Panc1 (cell line): ENCODE results near the gene LDLRAD4. TPM values are rescaled to one million over a fixed set of nuclear protein-coding genes. Genes with fewer than 3 reads are reported as not detected.

Source experiments
- ATAC-seq: fragments of 200-7000 bp; cut with Tn5 transposase; 2 replicates; pipeline ENCODE4 v1.9.1; 2020; ENCODE audit warnings: mild to moderate bottlenecking, moderate library complexity
- BruUV-seq: library from RNA; stranded (reverse); fragments of 400-500 nt; replicated peaks from 2 replicates; lab custom pipeline; 2021; lab: Mats Ljungman, UMichigan
- CTCF ChIA-PET: fragments of 300-600 bp; sonication (Branson Sonifier 250); formaldehyde crosslinking; loops from one replicate; lab custom pipeline; 2022; ENCODE audit warnings: antibody characterized with exemption; lab: Charles Lee
- POLR2A ChIA-PET: fragments of 300-600 bp; sonication (Branson Sonifier 250); formaldehyde crosslinking; loops from one replicate; lab custom pipeline; 2022; ENCODE audit warnings: antibody characterized with exemption; lab: Charles Lee
- DNase-seq: peaks from one replicate; pipeline ENCODE4 v3.0.0-alpha.2; 2010; ENCODE audit warnings: low read depth, low spot score
- H3K27ac ChIP-seq: 2 replicates; pipeline ENCODE4 v1.5.1; 2011; ENCODE audit warnings: mild to moderate bottlenecking, low read length, inconsistent platforms
- H3K27me3 ChIP-seq: fragments of 200-500 bp; sonication (Bioruptor generic); 2 replicates; pipeline ENCODE4 v1.6.0; 2014; ENCODE audit warnings: low read length, inconsistent platforms; ENCODE audit not compliant: control insufficient read depth, insufficient read depth
- H3K36me3 ChIP-seq: fragments of 200-500 bp; sonication (Bioruptor generic); 2 replicates; pipeline ENCODE4 v1.5.1; 2014; ENCODE audit warnings: inconsistent platforms, mild to moderate bottlenecking, low read length, moderate library complexity; ENCODE audit not compliant: control insufficient read depth, insufficient read depth
- H3K4me1 ChIP-seq: 2 replicates; pipeline ENCODE4 v1.5.1; 2011; ENCODE audit warnings: inconsistent platforms, mild to moderate bottlenecking, low read length, moderate library complexity; ENCODE audit not compliant: control insufficient read depth, insufficient read depth
- H3K4me3 ChIP-seq, 2 experiments: 2 replicates each; pipeline ENCODE4 v1.5.1; 2011 to 2012; ENCODE audit warnings: low read depth in 2 of 2, low read length in 2 of 2, mild to moderate bottlenecking in 2 of 2, inconsistent platforms in 1 of 2, moderate library complexity in 1 of 2
- H3K9me3 ChIP-seq: fragments of 200-500 bp; sonication (Bioruptor generic); 2 replicates; pipeline ENCODE4 v1.5.1; 2014; ENCODE audit warnings: low read depth, mild to moderate bottlenecking, inconsistent platforms, low read length, moderate library complexity; ENCODE audit not compliant: control insufficient read depth, insufficient read depth
- POLR2AphosphoS5 ChIP-seq: IDR thresholded peaks from 2 replicates; pipeline ENCODE4 v1.6.1; 2012; ENCODE audit warnings: mild to moderate bottlenecking, low read depth, low read length, moderate library complexity
- REST ChIP-seq, 2 experiments: IDR thresholded peaks; 2 replicates each; pipeline ENCODE4 v1.6.1; 2011 to 2012; ENCODE audit warnings: low read depth in 2 of 2, control low read depth in 1 of 2, low read length in 1 of 2, mild to moderate bottlenecking in 1 of 2, moderate library complexity in 1 of 2; ENCODE audit not compliant: insufficient read depth in 1 of 2
- SIN3A ChIP-seq: IDR thresholded peaks from 2 replicates; pipeline ENCODE4 v1.6.1; 2012; ENCODE audit warnings: low read depth, mild to moderate bottlenecking, low read length, moderate library complexity, borderline replicate concordance; ENCODE audit not compliant: insufficient read depth
- TCF7L2 ChIP-seq: IDR thresholded peaks from 2 replicates; pipeline ENCODE4 v1.6.1; 2011; ENCODE audit warnings: mild to moderate bottlenecking, low read depth, low read length, inconsistent platforms
- in situ Hi-C: cut with HindIII; loops from 2 replicates; pipeline ENCODE4 v1.10.0; 2016; ENCODE audit warnings: low sequenced_read_pairs, low pct_unique_long_range_greater_than_20kb
- intact Hi-C: fragments of 100-400 bp; cut with micrococcal nuclease; formaldehyde crosslinking; loops from one replicate; pipeline ENCODE4 v1.10.0; 2022; ENCODE audit not compliant: unreplicated experiment
- total RNA-seq: library from RNA; stranded (reverse); gene quantifications from one replicate; pipeline ENCODE4 v1.2.1, GENCODE V29; 2021; ENCODE audit not compliant: unreplicated experiment
- TF ChIP-seq, protein P1 (sequence below): fragments of 450-650 bp; IDR thresholded peaks from 2 replicates; pipeline ENCODE4 v1.5.1; 2017; ENCODE audit warnings: mild to moderate bottlenecking

The LDLRAD4 gene
- total RNA-seq, 1 experiment from 2014 or later = 0.28 TPM

- intact Hi-C loops (no loop called here), in situ Hi-C loops (no loop called here)
- Histone ChIP-seq H3K27ac (no peak overlapping the region), H3K36me3 (no peaks in the 10 kb centered on the region), H3K4me3 (no peak overlapping the region), H3K9me3 (no peaks in the 10 kb centered on the region), H3K4me1 (no peaks in the 10 kb centered on the region), H3K27me3 (no peaks in the 10 kb centered on the region)
- DNase-seq (no peak), ATAC-seq (no peak)
- TF ChIP-seq, protein P1, sequence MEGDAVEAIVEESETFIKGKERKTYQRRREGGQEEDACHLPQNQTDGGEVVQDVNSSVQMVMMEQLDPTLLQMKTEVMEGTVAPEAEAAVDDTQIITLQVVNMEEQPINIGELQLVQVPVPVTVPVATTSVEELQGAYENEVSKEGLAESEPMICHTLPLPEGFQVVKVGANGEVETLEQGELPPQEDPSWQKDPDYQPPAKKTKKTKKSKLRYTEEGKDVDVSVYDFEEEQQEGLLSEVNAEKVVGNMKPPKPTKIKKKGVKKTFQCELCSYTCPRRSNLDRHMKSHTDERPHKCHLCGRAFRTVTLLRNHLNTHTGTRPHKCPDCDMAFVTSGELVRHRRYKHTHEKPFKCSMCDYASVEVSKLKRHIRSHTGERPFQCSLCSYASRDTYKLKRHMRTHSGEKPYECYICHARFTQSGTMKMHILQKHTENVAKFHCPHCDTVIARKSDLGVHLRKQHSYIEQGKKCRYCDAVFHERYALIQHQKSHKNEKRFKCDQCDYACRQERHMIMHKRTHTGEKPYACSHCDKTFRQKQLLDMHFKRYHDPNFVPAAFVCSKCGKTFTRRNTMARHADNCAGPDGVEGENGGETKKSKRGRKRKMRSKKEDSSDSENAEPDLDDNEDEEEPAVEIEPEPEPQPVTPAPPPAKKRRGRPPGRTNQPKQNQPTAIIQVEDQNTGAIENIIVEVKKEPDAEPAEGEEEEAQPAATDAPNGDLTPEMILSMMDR = no peak
- TF ChIP-seq SIN3A (no peak), TCF7L2 (no peak), REST (IDR thresholded peaks at IDR 0.05; ENCODE audit: insufficient read depth in 1 of 2, low read depth in 2 of 2, low read length in 1 of 2) (no peak), POLR2AphosphoS5 (no peak)
- ChIA-PET CTCF (no interaction called here), POLR2A (no interaction called here)
- BruUV-seq = no TSS peak
These were observed 426.5 kb downstream of the LDLRAD4 start for GRCh38 chr18:13645093-13645492.

DNA sequence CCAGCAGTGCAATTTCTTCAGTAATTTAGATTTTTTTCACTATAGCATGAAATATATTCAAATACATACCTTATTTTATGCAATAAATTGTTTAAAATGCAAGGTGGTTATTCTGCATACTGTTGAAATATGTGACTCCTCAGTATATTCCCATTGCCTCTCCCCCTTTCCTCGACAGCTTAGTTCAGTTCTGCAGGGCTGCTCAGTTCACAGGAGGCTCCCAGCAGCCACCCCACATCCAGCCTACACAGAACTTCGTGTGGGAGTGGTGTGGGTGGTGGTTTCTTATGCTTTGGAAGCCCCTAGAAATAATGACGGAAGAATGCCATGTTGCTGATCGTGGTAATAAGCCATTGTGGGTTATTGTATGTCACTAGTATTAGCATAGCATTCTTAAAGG lies 428.1 kb downstream of the LDLRAD4 start:
- no peak for ATAC-seq
- POLR2A ChIA-PET = no interaction called here
- no peaks in the 10 kb centered on the region for H3K36me3 ChIP-seq
- CTCF ChIA-PET = no interaction called here
- TF ChIP-seq, protein P1 = no peak
- intact Hi-C loops = no loop called here
- H3K9me3 ChIP-seq = no peaks in the 10 kb centered on the region
- in situ Hi-C loops = no loop called here
- no peaks in the 10 kb centered on the region for H3K27me3 ChIP-seq
- BruUV-seq = no TSS peak
- DNase-seq = no peak
- no peak overlapping the region for H3K4me3 ChIP-seq
- H3K27ac ChIP-seq = no peak overlapping the region
- no peaks in the 10 kb centered on the region for H3K4me1 ChIP-seq

DNA sequence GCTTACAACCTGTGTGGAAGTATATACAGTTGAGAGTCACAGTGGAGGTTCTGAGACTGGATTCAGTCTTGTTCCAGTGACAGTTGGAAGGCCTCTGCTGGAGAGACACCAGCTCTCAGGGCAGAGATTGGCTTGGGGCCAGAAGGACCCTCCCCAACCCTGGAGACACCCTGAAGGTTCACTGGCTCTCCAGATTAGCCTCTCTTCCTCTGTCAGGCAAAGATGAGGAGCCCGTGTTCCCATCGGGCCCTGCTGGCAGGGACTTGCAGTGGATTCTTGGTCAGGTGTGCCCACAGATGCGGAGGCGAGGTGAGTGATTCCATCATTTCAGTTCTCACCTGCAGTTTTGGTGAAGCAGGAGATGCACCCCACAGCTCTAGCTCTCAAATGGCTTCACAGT lies 429.2 kb downstream of the LDLRAD4 start:
- Histone ChIP-seq H3K9me3 (no peaks in the 10 kb centered on the region), H3K4me3 (no peak overlapping the region), H3K4me1 (no peaks in the 10 kb centered on the region), H3K27ac (no peak overlapping the region), H3K27me3 (no peaks in the 10 kb centered on the region), H3K36me3 (no peaks in the 10 kb centered on the region)
- DNase-seq (no peak), ATAC-seq (no peak)
- TF ChIP-seq REST (IDR thresholded peaks at IDR 0.05; ENCODE audit: insufficient read depth in 1 of 2, low read depth in 2 of 2, low read length in 1 of 2) (no peak), SIN3A (no peak)
- TF ChIP-seq, protein P1 = no peak
- BruUV-seq = no TSS peak
- ChIA-PET CTCF (no interaction called here), POLR2A (no interaction called here)
- intact Hi-C loops (no loop called here), in situ Hi-C loops (no loop called here)
